Measurements from ENCODE around the gene AGPAT3.

The AGPAT3 gene

GRCh38 chr21:43905726-43906455 is 40.9 kb downstream of the AGPAT3 start:
- FAIRE-seq, result no peak

GRCh38 chr21:43906585-43907370 is 41.8 kb downstream of the AGPAT3 start:
- FAIRE-seq (no peak), DNase-seq (ENCODE audit: low spot score) (no peak)

More at GRCh38 chr21:43905726-43906455, 40.9 kb downstream of the AGPAT3 start:
- no peak for DNase-seq (ENCODE audit: low spot score)

- FAIRE-seq (no peak), DNase-seq (ENCODE audit: low spot score) (no peak)
Measured at GRCh38 chr21:43907751-43908150, 42.7 kb downstream of the AGPAT3 start.

GRCh38 chr21:43908167-43908566 is 43.1 kb downstream of the AGPAT3 start:
- FAIRE-seq (no peak), DNase-seq (ENCODE audit: low spot score) (no peak)

- DNase-seq (ENCODE audit: low spot score) (no peak), FAIRE-seq (no peak)
Measured at GRCh38 chr21:43909741-43910400, 44.8 kb downstream of the AGPAT3 start.

- no peak for DNase-seq (ENCODE audit: low spot score)
- FAIRE-seq, result no peak
Measured at GRCh38 chr21:43910460-43910859, 45.4 kb downstream of the AGPAT3 start.

GRCh38 chr21:43911015-43911934 is 46.3 kb downstream of the AGPAT3 start:
- FAIRE-seq (no peak), DNase-seq (ENCODE audit: low spot score) (no peak)

GRCh38 chr21:43911935-43912487 is 47.0 kb downstream of the AGPAT3 start:
- no peak for DNase-seq (ENCODE audit: low spot score)
- no peak for FAIRE-seq

- DNase-seq (ENCODE audit: low spot score), result no peak
- no peak for FAIRE-seq
Measured at GRCh38 chr21:43912500-43912899, 47.5 kb downstream of the AGPAT3 start.

GRCh38 chr21:43912910-43913309 is 47.9 kb downstream of the AGPAT3 start:
- no peak for DNase-seq (ENCODE audit: low spot score)
- FAIRE-seq, result no peak

GRCh38 chr21:43913928-43914327 is 48.9 kb downstream of the AGPAT3 start:
- DNase-seq (ENCODE audit: low spot score) (no peak), FAIRE-seq (no peak)

GRCh38 chr21:43916076-43916475 is 51.1 kb downstream of the AGPAT3 start:
- DNase-seq (ENCODE audit: low spot score) (no peak), FAIRE-seq (no peak)

- FAIRE-seq (no peak), DNase-seq (ENCODE audit: low spot score) (no peak)
Measured at GRCh38 chr21:43916691-43917514, 51.9 kb downstream of the AGPAT3 start.

- FAIRE-seq, result no peak
Measured at GRCh38 chr21:43917515-43918384, 52.7 kb downstream of the AGPAT3 start.

GRCh38 chr21:43918385-43918947 is 53.4 kb downstream of the AGPAT3 start:
- no peak for FAIRE-seq

More at GRCh38 chr21:43917515-43918384, 52.7 kb downstream of the AGPAT3 start:
- DNase-seq (ENCODE audit: low spot score), result no peak

GRCh38 chr21:43919283-43919682 is 54.3 kb downstream of the AGPAT3 start:
- DNase-seq (ENCODE audit: low spot score), result no peak
- FAIRE-seq, result no peak

More at GRCh38 chr21:43918385-43918947, 53.4 kb downstream of the AGPAT3 start:
- no peak for DNase-seq (ENCODE audit: low spot score)

- DNase-seq (ENCODE audit: low spot score), result no peak
- no peak for FAIRE-seq
Measured at GRCh38 chr21:43919871-43920801, 55.1 kb downstream of the AGPAT3 start.
